ENCODE data around the gene ASCL4.

ASCL4 gene

GRCh38 chr12:107794451-107794850 is 19.9 kb downstream of the ASCL4 start:
- Histone ChIP-seq H3K4me2 (ENCODE audit: low read depth, low read length) (no peak overlapping the region), H3K36me3 (replicated peaks; ENCODE audit: insufficient read depth, low read length) (no peaks in the 10 kb centered on the region), H2AFZ (ENCODE audit: low read length) (no peak overlapping the region), H3K27ac (ENCODE audit: low read length) (no peak overlapping the region), H3K9me3 (replicated peaks; ENCODE audit: insufficient read depth, low read length) (no peaks in the 10 kb centered on the region), H3K9me2 (replicated peaks; ENCODE audit: insufficient read depth, low read length) (no peaks in the 10 kb centered on the region), H3K4me1 (ENCODE audit: low read length) (peaks cover 9% of the 10 kb centered on the region; the same call in 1 of the 2 replicates), H3K27me3 (replicated peaks; ENCODE audit: insufficient read depth, low read length) (no peaks in the 10 kb centered on the region), H3K4me3 (ENCODE audit: low read length) (no peak overlapping the region), H3F3A (ENCODE audit: insufficient read depth, low read length) (peaks cover 3% of the 10 kb centered on the region; the same call in 1 of the 2 replicates), H3K79me2 (ENCODE audit: low read length) (no peaks in the 10 kb centered on the region), H4K20me1 (ENCODE audit: insufficient read depth, low read length) (no peaks in the 10 kb centered on the region), H3K9ac (ENCODE audit: low read length) (no peak overlapping the region)
- DNase-seq: no peak
- TF ChIP-seq EZH2 (optimal IDR thresholded peaks at IDR 0.05; ENCODE audit: low read depth, low read length) (no peak), EZH2phosphoT487 (IDR thresholded peaks at IDR 0.05; ENCODE audit: low read length) (no peak)

DNA sequence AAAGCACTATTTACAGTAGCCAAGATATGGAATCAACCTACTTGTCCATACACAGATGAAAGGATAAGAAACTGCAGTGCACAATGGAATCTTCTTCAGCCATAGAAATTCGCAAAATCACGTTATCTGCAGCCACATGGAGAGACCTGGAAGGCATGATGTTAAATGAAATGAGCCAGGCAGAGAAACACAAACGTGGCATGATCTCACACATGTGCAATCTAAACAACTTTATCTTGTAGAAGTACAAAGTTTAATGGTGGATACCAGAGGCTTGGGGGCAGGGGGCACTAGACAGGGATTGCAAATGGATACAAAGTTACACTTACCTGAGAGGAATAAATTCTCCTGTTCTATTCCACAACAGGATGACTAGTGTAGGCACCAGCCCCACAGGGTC is 24.1 kb downstream of the ASCL4 start:
- no peaks in the 10 kb centered on the region for H3K79me2 ChIP-seq (ENCODE audit: low read length)
- no peaks in the 10 kb centered on the region for H3K36me3 ChIP-seq (replicated peaks; ENCODE audit: insufficient read depth, low read length)
- no peaks in the 10 kb centered on the region for H3K9me3 ChIP-seq (replicated peaks; ENCODE audit: insufficient read depth, low read length)
- H3K27me3 ChIP-seq (replicated peaks; ENCODE audit: insufficient read depth, low read length): no peaks in the 10 kb centered on the region
- H2AFZ ChIP-seq (ENCODE audit: low read length): no peak overlapping the region
- H4K20me1 ChIP-seq (ENCODE audit: insufficient read depth, low read length): no peaks in the 10 kb centered on the region
- TF ChIP-seq EZH2 (optimal IDR thresholded peaks at IDR 0.05; ENCODE audit: low read depth, low read length): no peak
- TF ChIP-seq, protein P1, sequence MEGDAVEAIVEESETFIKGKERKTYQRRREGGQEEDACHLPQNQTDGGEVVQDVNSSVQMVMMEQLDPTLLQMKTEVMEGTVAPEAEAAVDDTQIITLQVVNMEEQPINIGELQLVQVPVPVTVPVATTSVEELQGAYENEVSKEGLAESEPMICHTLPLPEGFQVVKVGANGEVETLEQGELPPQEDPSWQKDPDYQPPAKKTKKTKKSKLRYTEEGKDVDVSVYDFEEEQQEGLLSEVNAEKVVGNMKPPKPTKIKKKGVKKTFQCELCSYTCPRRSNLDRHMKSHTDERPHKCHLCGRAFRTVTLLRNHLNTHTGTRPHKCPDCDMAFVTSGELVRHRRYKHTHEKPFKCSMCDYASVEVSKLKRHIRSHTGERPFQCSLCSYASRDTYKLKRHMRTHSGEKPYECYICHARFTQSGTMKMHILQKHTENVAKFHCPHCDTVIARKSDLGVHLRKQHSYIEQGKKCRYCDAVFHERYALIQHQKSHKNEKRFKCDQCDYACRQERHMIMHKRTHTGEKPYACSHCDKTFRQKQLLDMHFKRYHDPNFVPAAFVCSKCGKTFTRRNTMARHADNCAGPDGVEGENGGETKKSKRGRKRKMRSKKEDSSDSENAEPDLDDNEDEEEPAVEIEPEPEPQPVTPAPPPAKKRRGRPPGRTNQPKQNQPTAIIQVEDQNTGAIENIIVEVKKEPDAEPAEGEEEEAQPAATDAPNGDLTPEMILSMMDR (IDR thresholded peaks at IDR 0.05; ENCODE audit: low read length): no peak
- TF ChIP-seq EZH2phosphoT487 (IDR thresholded peaks at IDR 0.05; ENCODE audit: low read length): no peak
- no peak overlapping the region for H3K9ac ChIP-seq (ENCODE audit: low read length)
- H3K4me1 ChIP-seq (ENCODE audit: low read length): peaks cover 16% of the 10 kb centered on the region; the same call in 1 of the 2 replicates
- no peak overlapping the region for H3K4me3 ChIP-seq (ENCODE audit: low read length)
- DNase-seq: no peak
- no peak overlapping the region for H3K27ac ChIP-seq (ENCODE audit: low read length)
- peaks cover 3% of the 10 kb centered on the region; the same call in 1 of the 2 replicates for H3F3A ChIP-seq (ENCODE audit: insufficient read depth, low read length)
- H3K4me2 ChIP-seq (ENCODE audit: low read depth, low read length): no peak overlapping the region
- H3K9me2 ChIP-seq (replicated peaks; ENCODE audit: insufficient read depth, low read length): no peaks in the 10 kb centered on the region

DNA sequence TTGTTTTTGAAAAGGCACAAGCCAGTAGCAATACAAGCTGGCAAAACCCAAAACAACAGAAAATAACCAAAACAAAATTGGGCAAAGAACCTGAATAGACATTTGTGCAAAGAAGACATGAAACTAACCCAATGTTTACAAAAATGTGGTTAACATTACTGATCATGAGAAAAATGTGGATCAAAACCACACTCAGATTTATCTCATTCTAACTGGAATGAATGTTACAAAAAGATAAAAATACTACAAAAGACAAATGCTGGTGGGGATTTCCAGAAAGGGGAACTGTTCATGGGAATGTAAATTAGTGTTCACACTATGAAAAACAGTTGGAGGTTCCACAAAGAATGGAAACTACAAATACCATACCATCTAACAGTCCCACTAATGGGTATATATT is 26.6 kb downstream of the ASCL4 start:
- Histone ChIP-seq H3K9me3 (replicated peaks; ENCODE audit: insufficient read depth, low read length) (no peaks in the 10 kb centered on the region), H3K4me1 (ENCODE audit: low read length) (peaks cover 16% of the 10 kb centered on the region; the same call in 1 of the 2 replicates), H3K27me3 (replicated peaks; ENCODE audit: insufficient read depth, low read length) (no peaks in the 10 kb centered on the region), H3K9me2 (replicated peaks; ENCODE audit: insufficient read depth, low read length) (no peaks in the 10 kb centered on the region), H3K4me2 (ENCODE audit: low read depth, low read length) (no peak overlapping the region), H3K79me2 (ENCODE audit: low read length) (no peaks in the 10 kb centered on the region), H3K9ac (ENCODE audit: low read length) (no peak overlapping the region), H4K20me1 (ENCODE audit: insufficient read depth, low read length) (no peaks in the 10 kb centered on the region), H3F3A (ENCODE audit: insufficient read depth, low read length) (peaks cover 3% of the 10 kb centered on the region; the same call in 1 of the 2 replicates), H3K36me3 (replicated peaks; ENCODE audit: insufficient read depth, low read length) (no peaks in the 10 kb centered on the region), H2AFZ (ENCODE audit: low read length) (no peak overlapping the region), H3K27ac (ENCODE audit: low read length) (no peak overlapping the region), H3K4me3 (ENCODE audit: low read length) (no peak overlapping the region)
- DNase-seq: no peak
- TF ChIP-seq EZH2 (optimal IDR thresholded peaks at IDR 0.05; ENCODE audit: low read depth, low read length) (no peak), EZH2phosphoT487 (IDR thresholded peaks at IDR 0.05; ENCODE audit: low read length) (no peak)
- TF ChIP-seq, protein P1 (IDR thresholded peaks at IDR 0.05; ENCODE audit: low read length): no peak

- Histone ChIP-seq H3K4me3 (ENCODE audit: low read length) (no peak overlapping the region), H3K36me3 (replicated peaks; ENCODE audit: insufficient read depth, low read length) (no peaks in the 10 kb centered on the region), H3K9me3 (replicated peaks; ENCODE audit: insufficient read depth, low read length) (no peaks in the 10 kb centered on the region), H3K27ac (ENCODE audit: low read length) (no peak overlapping the region), H3K4me1 (ENCODE audit: low read length) (peaks cover 12% of the 10 kb centered on the region; the same call in 1 of the 2 replicates), H3K27me3 (replicated peaks; ENCODE audit: insufficient read depth, low read length) (no peaks in the 10 kb centered on the region), H3K9me2 (replicated peaks; ENCODE audit: insufficient read depth, low read length) (no peaks in the 10 kb centered on the region), H3K79me2 (ENCODE audit: low read length) (no peaks in the 10 kb centered on the region), H4K20me1 (ENCODE audit: insufficient read depth, low read length) (no peaks in the 10 kb centered on the region), H2AFZ (ENCODE audit: low read length) (no peak overlapping the region), H3K9ac (ENCODE audit: low read length) (no peak overlapping the region), H3F3A (ENCODE audit: insufficient read depth, low read length) (no peaks in the 10 kb centered on the region), H3K4me2 (ENCODE audit: low read depth, low read length) (no peak overlapping the region)
- no peak for TF ChIP-seq EZH2 (optimal IDR thresholded peaks at IDR 0.05; ENCODE audit: low read depth, low read length)
- TF ChIP-seq, protein P1 (IDR thresholded peaks at IDR 0.05; ENCODE audit: low read length): no peak
- no peak for TF ChIP-seq EZH2phosphoT487 (IDR thresholded peaks at IDR 0.05; ENCODE audit: low read length)
- no peak for DNase-seq
Measured at GRCh38 chr12:107803092-107803491, 28.6 kb downstream of the ASCL4 start.
